Measurements from ENCODE around the gene RBMS1. TPM values are rescaled to one million over a fixed set of nuclear protein-coding genes. Genes with fewer than 3 reads are reported as not detected.

RBMS1 gene
- total and polyA plus RNA-seq, 4 donors = 49.5 to 215 (median 76.3) TPM

- no peak for DNase-seq
- TF ChIP-seq CTCF (IDR thresholded peaks at IDR 0.05; ENCODE audit: control extremely low read depth, extremely low read depth) = no peak
- peaks cover under 1 to 19% (median 8%) of the 10 kb centered on the region in 5 donors for H3K4me1 ChIP-seq (ENCODE audit: control insufficient read depth in 5 of 5, insufficient read depth in 5 of 5, low read length in 5 of 5)
- 88 to 94% methylated on average over 4 of the region's 4 CpGs for WGBS, 2 donors
- no peaks in the 10 kb centered on the region for H3K36me3 ChIP-seq (ENCODE audit: control insufficient read depth in 4 of 4, insufficient read depth in 4 of 4, low read length in 4 of 4)
- no peak overlapping the region for H3K9ac ChIP-seq (ENCODE audit: insufficient read depth in 1 of 2, low read length in 2 of 2)
- no peaks in the 10 kb centered on the region for H3K27me3 ChIP-seq (ENCODE audit: control insufficient read depth in 3 of 3, insufficient read depth in 3 of 3, low read length in 2 of 3)
- no peaks in the 10 kb centered on the region for H3K9me3 ChIP-seq (ENCODE audit: control insufficient read depth in 4 of 4, insufficient read depth in 3 of 4, low read length in 3 of 4)
- no peak overlapping the region for H3K4me3 ChIP-seq
- ATAC-seq (ENCODE audit: insufficient read depth, low FRiP score) = no peak
- H3K27ac ChIP-seq (ENCODE audit: low read depth in 1 of 2, low read length in 1 of 2) = no peak overlapping the region
Observed at GRCh38 chr2:160225722-160226121, 267.9 kb downstream of the RBMS1 start.

GRCh38 chr2:160224507-160224906 lies 269.1 kb downstream of the RBMS1 start:
- Histone ChIP-seq H3K36me3 (ENCODE audit: control insufficient read depth in 4 of 4, insufficient read depth in 4 of 4, low read length in 4 of 4) (no peaks in the 10 kb centered on the region), H3K9me3 (ENCODE audit: control insufficient read depth in 4 of 4, insufficient read depth in 3 of 4, low read length in 3 of 4) (no peaks in the 10 kb centered on the region), H3K4me3 (no peak overlapping the region), H3K27ac (ENCODE audit: low read depth in 1 of 2, low read length in 1 of 2) (peak overlapping the region in 1 of 2 donors; percentile 62), H3K4me1 (ENCODE audit: control insufficient read depth in 5 of 5, insufficient read depth in 5 of 5, low read length in 5 of 5) (peaks cover 5 to 20% (median 8%) of the 10 kb centered on the region in 5 donors), H3K27me3 (ENCODE audit: control insufficient read depth in 3 of 3, insufficient read depth in 3 of 3, low read length in 2 of 3) (no peaks in the 10 kb centered on the region), H3K9ac (ENCODE audit: insufficient read depth in 1 of 2, low read length in 2 of 2) (no peak overlapping the region)
- 93 to 99% methylated on average over 3 of the region's 3 CpGs for WGBS, 2 donors
- DNase-seq (no peak), ATAC-seq (ENCODE audit: insufficient read depth, low FRiP score) (no peak)
- no peak for TF ChIP-seq CTCF (IDR thresholded peaks at IDR 0.05; ENCODE audit: control extremely low read depth, extremely low read depth)

GRCh38 chr2:160224060-160224459 lies 269.5 kb downstream of the RBMS1 start:
- ATAC-seq (ENCODE audit: insufficient read depth, low FRiP score) (peak; percentile 48), DNase-seq (no peak)
- H3K36me3 ChIP-seq (ENCODE audit: control insufficient read depth in 4 of 4, insufficient read depth in 4 of 4, low read length in 4 of 4) = no peaks in the 10 kb centered on the region
- no peak overlapping the region for H3K4me3 ChIP-seq
- WGBS, 2 donors = 54 to 75% methylated on average over 3 of the region's 3 CpGs
- no peak overlapping the region for H3K9ac ChIP-seq (ENCODE audit: insufficient read depth in 1 of 2, low read length in 2 of 2)
- TF ChIP-seq CTCF (IDR thresholded peaks at IDR 0.05; ENCODE audit: control extremely low read depth, extremely low read depth) = no peak
- H3K9me3 ChIP-seq (ENCODE audit: control insufficient read depth in 4 of 4, insufficient read depth in 3 of 4, low read length in 3 of 4) = no peaks in the 10 kb centered on the region
- peaks cover 5 to 20% (median 8%) of the 10 kb centered on the region in 5 donors for H3K4me1 ChIP-seq (ENCODE audit: control insufficient read depth in 5 of 5, insufficient read depth in 5 of 5, low read length in 5 of 5)
- H3K27me3 ChIP-seq (ENCODE audit: control insufficient read depth in 3 of 3, insufficient read depth in 3 of 3, low read length in 2 of 3) = no peaks in the 10 kb centered on the region
- no peak overlapping the region for H3K27ac ChIP-seq (ENCODE audit: low read depth in 1 of 2, low read length in 1 of 2)

GRCh38 chr2:160223560-160223959 lies 270.0 kb downstream of the RBMS1 start:
- Histone ChIP-seq H3K4me3 (no peak overlapping the region), H3K9ac (ENCODE audit: insufficient read depth in 1 of 2, low read length in 2 of 2) (no peak overlapping the region), H3K27ac (ENCODE audit: low read depth in 1 of 2, low read length in 1 of 2) (peak overlapping the region in 1 of 2 donors; percentile 64), H3K27me3 (ENCODE audit: control insufficient read depth in 3 of 3, insufficient read depth in 3 of 3, low read length in 2 of 3) (no peaks in the 10 kb centered on the region), H3K9me3 (ENCODE audit: control insufficient read depth in 4 of 4, insufficient read depth in 3 of 4, low read length in 3 of 4) (no peaks in the 10 kb centered on the region), H3K36me3 (ENCODE audit: control insufficient read depth in 4 of 4, insufficient read depth in 4 of 4, low read length in 4 of 4) (no peaks in the 10 kb centered on the region), H3K4me1 (ENCODE audit: control insufficient read depth in 5 of 5, insufficient read depth in 5 of 5, low read length in 5 of 5) (peaks cover 5 to 20% (median 8%) of the 10 kb centered on the region in 5 donors)
- DNase-seq (no peak), ATAC-seq (ENCODE audit: insufficient read depth, low FRiP score) (no peak)
- TF ChIP-seq CTCF (IDR thresholded peaks at IDR 0.05; ENCODE audit: control extremely low read depth, extremely low read depth) = no peak
- WGBS, 2 donors = 81 to 87% methylated on average over 3 of the region's 3 CpGs

Data from lung (tissue), 12 donors.